Measurements from ENCODE around the gene CALCB. TPM values are rescaled to one million over a fixed set of nuclear protein-coding genes. Genes with fewer than 3 reads are reported as not detected.

The CALCB gene
- total RNA-seq, 1 experiment from 2014 or later = not detected

- H2AK5ac ChIP-seq (ENCODE audit: insufficient read length, low read length) = no peak overlapping the region
- no peaks in the 10 kb centered on the region for H3K79me1 ChIP-seq (ENCODE audit: insufficient read depth, low read depth, low read length, poor library complexity, severe bottlenecking)
- peak overlapping the region; percentile 46 for H3K4me2 ChIP-seq (ENCODE audit: insufficient read depth, insufficient read length, low read length)
- no peak overlapping the region for H3K56ac ChIP-seq (ENCODE audit: insufficient read length, low read depth, low read length)
- no CpG with 5 or more reads among the region's 33 CpGs for WGBS (ENCODE audit: extremely low coverage, insufficient read length, low lambda C conversion rate)
- no peak overlapping the region for H2BK5ac ChIP-seq (ENCODE audit: insufficient read length, low read length)
- H4K91ac ChIP-seq (ENCODE audit: insufficient read length, low read depth, low read length) = no peak overlapping the region
- no peak overlapping the region for H2BK12ac ChIP-seq (ENCODE audit: insufficient read length, low read depth, low read length)
- Mint-ChIP-seq H3K27ac (no peak overlapping the region), H3K4me1 (peaks cover 9 to 12% of the 10 kb centered on the region in 2 experiments), H3K27me3 (ENCODE audit: low read depth) (peaks cover 14% of the 10 kb centered on the region), H3K36me3 (ENCODE audit: insufficient read depth in 1 of 3, low read depth in 3 of 3) (peaks cover 2 to 16% (median 4%) of the 10 kb centered on the region in 3 experiments; a peak in 6 of 7 replicates), H3K4me3 (peak overlapping the region in 1 of 2 experiments; percentile 79; a peak in 3 of 5 replicates), H3K9me3 (peaks cover 21 to 26% of the 10 kb centered on the region in 2 experiments)
- H3T11ph ChIP-seq (ENCODE audit: low read length) = no peak overlapping the region
- H4K20me1 ChIP-seq (ENCODE audit: control insufficient read depth, insufficient read depth, insufficient read length) = no peaks in the 10 kb centered on the region
- no peak overlapping the region for H3K14ac ChIP-seq (ENCODE audit: insufficient read depth, low read length)
- peak; percentile 97 for DNase-seq
- no peak overlapping the region for H3K23ac ChIP-seq (ENCODE audit: insufficient read length, low read depth, low read length)
- H3K4me1 ChIP-seq (ENCODE audit: insufficient read depth, low read length) = no peaks in the 10 kb centered on the region
- H3K9ac ChIP-seq (ENCODE audit: extremely low read depth, insufficient read length, low read length) = no peak overlapping the region
- H3K23me2 ChIP-seq (ENCODE audit: insufficient read length, low read depth, low read length, poor library complexity, severe bottlenecking) = peaks cover 8% of the 10 kb centered on the region
- H4K5ac ChIP-seq (ENCODE audit: insufficient read length, low read depth, low read length) = no peak overlapping the region
- H3K27me3 ChIP-seq (ENCODE audit: insufficient read depth, low read length) = no peaks in the 10 kb centered on the region; the same call in 1 of the 2 replicates
- no peaks in the 10 kb centered on the region for H3K79me2 ChIP-seq (ENCODE audit: insufficient read depth, low read length)
- H2BK120ac ChIP-seq (ENCODE audit: low read depth, low read length, poor library complexity, severe bottlenecking) = no peak overlapping the region
- no peak overlapping the region for H4K8ac ChIP-seq (replicated peaks; ENCODE audit: insufficient read length, low read depth, low read length)
- TF ChIP-seq CTCF (conservative IDR thresholded peaks at IDR 0.05) = peak; percentile 91
- H2AFZ ChIP-seq (ENCODE audit: low read length) = peak overlapping the region; percentile 9
- no peak overlapping the region for H3K27ac ChIP-seq (ENCODE audit: insufficient read length, low read depth, low read length)
- no peaks in the 10 kb centered on the region for H3K9me3 ChIP-seq (ENCODE audit: control insufficient read depth, low read depth, low read length)
- no peak overlapping the region for H2BK15ac ChIP-seq (ENCODE audit: low read depth, low read length)
- no peak overlapping the region for H3K18ac ChIP-seq (ENCODE audit: insufficient read length, low read depth, low read length)
- no peak overlapping the region for H3K4ac ChIP-seq (ENCODE audit: low read depth, low read length)
- H2BK20ac ChIP-seq (ENCODE audit: low read depth, low read length, poor library complexity, severe bottlenecking) = no peak overlapping the region
These were observed 1.1 kb downstream of the CALCB start for GRCh38 chr11:15074206-15075161.
